ENCODE results near the gene CHD9. TPM values are rescaled to one million over a fixed set of nuclear protein-coding genes. Genes with fewer than 3 reads are reported as not detected.

The CHD9 gene
- total RNA-seq, 1 donor from 2014 or later, result 86.0 TPM

DNA sequence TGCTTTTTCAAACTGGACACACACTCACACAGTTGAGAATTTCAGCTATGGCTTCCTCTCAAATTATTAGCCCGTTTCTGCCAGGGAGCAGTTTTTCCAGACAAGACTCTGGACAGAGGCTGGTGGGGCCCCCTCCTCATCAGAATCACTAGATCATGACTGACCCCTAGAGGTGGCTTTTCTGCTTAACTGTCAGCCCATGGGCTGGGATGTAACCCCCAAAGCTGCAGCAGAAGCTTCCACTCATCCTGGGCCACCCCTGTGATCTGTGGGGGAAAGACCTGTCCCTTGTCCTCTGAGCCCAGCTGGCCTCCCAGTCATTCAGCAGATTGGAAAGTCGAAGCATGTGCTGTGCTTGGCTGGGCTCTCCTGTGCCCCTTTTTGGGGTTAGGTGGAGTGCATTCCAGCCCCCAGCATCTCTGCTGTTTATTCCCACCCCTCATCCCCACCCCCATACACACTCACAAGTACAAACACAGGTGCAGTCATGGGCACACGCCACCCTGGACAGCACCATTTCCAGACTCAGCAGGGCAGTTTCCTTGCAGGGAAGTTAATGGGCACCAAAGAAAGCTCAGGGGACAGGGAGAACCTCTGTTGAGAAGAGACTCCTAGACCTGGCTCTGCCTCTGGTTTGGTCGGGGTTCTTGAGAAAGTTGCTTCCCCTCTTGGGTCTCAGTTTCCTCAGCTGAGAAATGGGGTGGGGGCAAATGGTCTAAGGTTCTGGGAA, 301.9 kb downstream of the CHD9 start:
- H3K36me3 ChIP-seq, result no peaks in the 10 kb centered on the region
- Mint-ChIP-seq H3K4me3 (no peak overlapping the region), H3K36me3 (no peaks in the 10 kb centered on the region), H3K9me3 (no peaks in the 10 kb centered on the region), H3K27ac (no peak overlapping the region), H3K27me3 (ENCODE audit: insufficient read depth, low read depth) (peaks cover 8% of the 10 kb centered on the region), H3K4me1 (peaks cover 16% of the 10 kb centered on the region)
- no peaks in the 10 kb centered on the region for H3K27me3 ChIP-seq
- H3F3A ChIP-seq (ENCODE audit: low read depth), result no peaks in the 10 kb centered on the region
- H4K20me1 ChIP-seq (ENCODE audit: low read depth), result no peaks in the 10 kb centered on the region
- no peak overlapping the region for H3K27ac ChIP-seq
- H3K9ac ChIP-seq, result no peak overlapping the region
- no peaks in the 10 kb centered on the region for H3K79me2 ChIP-seq (ENCODE audit: low read depth)
- no peak for TF ChIP-seq EZH2 (IDR thresholded peaks at IDR 0.05)
- TF ChIP-seq, protein P1, sequence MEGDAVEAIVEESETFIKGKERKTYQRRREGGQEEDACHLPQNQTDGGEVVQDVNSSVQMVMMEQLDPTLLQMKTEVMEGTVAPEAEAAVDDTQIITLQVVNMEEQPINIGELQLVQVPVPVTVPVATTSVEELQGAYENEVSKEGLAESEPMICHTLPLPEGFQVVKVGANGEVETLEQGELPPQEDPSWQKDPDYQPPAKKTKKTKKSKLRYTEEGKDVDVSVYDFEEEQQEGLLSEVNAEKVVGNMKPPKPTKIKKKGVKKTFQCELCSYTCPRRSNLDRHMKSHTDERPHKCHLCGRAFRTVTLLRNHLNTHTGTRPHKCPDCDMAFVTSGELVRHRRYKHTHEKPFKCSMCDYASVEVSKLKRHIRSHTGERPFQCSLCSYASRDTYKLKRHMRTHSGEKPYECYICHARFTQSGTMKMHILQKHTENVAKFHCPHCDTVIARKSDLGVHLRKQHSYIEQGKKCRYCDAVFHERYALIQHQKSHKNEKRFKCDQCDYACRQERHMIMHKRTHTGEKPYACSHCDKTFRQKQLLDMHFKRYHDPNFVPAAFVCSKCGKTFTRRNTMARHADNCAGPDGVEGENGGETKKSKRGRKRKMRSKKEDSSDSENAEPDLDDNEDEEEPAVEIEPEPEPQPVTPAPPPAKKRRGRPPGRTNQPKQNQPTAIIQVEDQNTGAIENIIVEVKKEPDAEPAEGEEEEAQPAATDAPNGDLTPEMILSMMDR (IDR thresholded peaks at IDR 0.05), result peak; percentile 53
- TF ChIP-seq EZH2phosphoT487 (IDR thresholded peaks at IDR 0.05), result no peak
- no peak overlapping the region for H3K4me3 ChIP-seq
- peak overlapping the region; percentile 34 for H2AFZ ChIP-seq (replicated peaks)
- no peaks in the 10 kb centered on the region for H3K4me1 ChIP-seq
- H3K9me3 ChIP-seq (ENCODE audit: low read depth), result no peaks in the 10 kb centered on the region
- DNase-seq (ENCODE audit: low spot score), result peak; percentile 42
- no peak overlapping the region for H3K4me2 ChIP-seq

DNA sequence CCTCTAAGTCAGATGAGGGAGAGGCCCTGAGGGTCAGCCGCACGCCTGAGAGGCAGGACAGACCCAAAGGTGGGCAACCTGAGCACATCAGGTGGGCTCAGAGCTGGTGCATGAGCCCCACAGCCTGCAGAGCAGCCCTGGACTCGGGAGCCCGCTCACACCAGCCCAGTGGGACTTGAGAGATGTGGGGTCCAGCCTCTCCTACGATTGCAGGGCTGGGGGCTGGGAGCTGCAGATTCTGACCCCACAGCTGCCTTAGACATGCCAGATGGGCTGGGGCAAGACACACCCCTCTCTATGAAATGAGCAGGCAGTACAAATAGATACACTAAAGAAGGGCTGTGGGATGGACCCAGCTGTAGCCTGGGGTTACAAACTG, 302.4 kb downstream of the CHD9 start:
- H3K79me2 ChIP-seq (ENCODE audit: low read depth), result no peaks in the 10 kb centered on the region
- Mint-ChIP-seq H3K9me3 (no peaks in the 10 kb centered on the region), H3K4me1 (peaks cover 20% of the 10 kb centered on the region), H3K4me3 (no peak overlapping the region), H3K36me3 (no peaks in the 10 kb centered on the region), H3K27me3 (ENCODE audit: insufficient read depth, low read depth) (peaks cover 8% of the 10 kb centered on the region), H3K27ac (no peak overlapping the region)
- no peak overlapping the region for H3K9ac ChIP-seq
- H3F3A ChIP-seq (ENCODE audit: low read depth), result no peaks in the 10 kb centered on the region
- H3K9me3 ChIP-seq (ENCODE audit: low read depth), result no peaks in the 10 kb centered on the region
- H3K4me2 ChIP-seq, result no peak overlapping the region
- no peaks in the 10 kb centered on the region for H3K36me3 ChIP-seq
- TF ChIP-seq EZH2phosphoT487 (IDR thresholded peaks at IDR 0.05), result no peak
- no peak for TF ChIP-seq EZH2 (IDR thresholded peaks at IDR 0.05)
- TF ChIP-seq, protein P1 (IDR thresholded peaks at IDR 0.05), result no peak
- H3K4me1 ChIP-seq, result no peaks in the 10 kb centered on the region
- no peak overlapping the region for H3K4me3 ChIP-seq
- DNase-seq (ENCODE audit: low spot score), result no peak
- no peaks in the 10 kb centered on the region for H3K27me3 ChIP-seq
- no peak overlapping the region for H3K27ac ChIP-seq
- H4K20me1 ChIP-seq (ENCODE audit: low read depth), result no peaks in the 10 kb centered on the region
- H2AFZ ChIP-seq (replicated peaks), result no peak overlapping the region

DNA sequence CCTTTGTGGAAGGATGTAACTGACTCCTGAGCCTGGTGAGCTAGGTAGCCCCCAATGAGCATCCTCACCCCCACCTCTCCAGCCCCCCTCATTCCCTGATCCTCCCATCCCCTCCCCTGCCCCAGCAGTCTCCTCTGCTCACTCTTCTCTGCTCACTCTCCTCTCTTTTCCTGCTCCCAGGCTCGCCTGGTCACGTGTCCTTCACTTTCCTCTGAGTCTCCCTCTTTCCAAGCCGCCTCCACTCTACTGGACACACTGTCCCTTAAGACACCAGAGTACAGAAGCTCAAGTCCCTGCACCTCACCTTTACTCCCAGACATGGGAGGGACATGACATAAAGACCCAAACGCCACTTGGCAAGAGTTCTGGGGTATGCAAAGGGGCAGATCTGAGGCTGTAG, 303.2 kb downstream of the CHD9 start:
- no peaks in the 10 kb centered on the region for H3K27me3 ChIP-seq
- no peaks in the 10 kb centered on the region for H3K36me3 ChIP-seq
- H3K27ac Mint-ChIP-seq, result peak overlapping the region; percentile 46
- no peak overlapping the region for H3K9ac ChIP-seq
- DNase-seq (ENCODE audit: low spot score), result no peak
- peaks cover 28% of the 10 kb centered on the region for H3K4me1 Mint-ChIP-seq
- H3K9me3 Mint-ChIP-seq, result no peaks in the 10 kb centered on the region
- no peak overlapping the region for H2AFZ ChIP-seq (replicated peaks)
- peaks cover 6% of the 10 kb centered on the region for H3K27me3 Mint-ChIP-seq (ENCODE audit: insufficient read depth, low read depth)
- no peaks in the 10 kb centered on the region for H3F3A ChIP-seq (ENCODE audit: low read depth)
- no peaks in the 10 kb centered on the region for H3K9me3 ChIP-seq (ENCODE audit: low read depth)
- no peaks in the 10 kb centered on the region for H3K79me2 ChIP-seq (ENCODE audit: low read depth)
- no peak overlapping the region for H3K4me3 ChIP-seq
- H3K4me1 ChIP-seq, result no peaks in the 10 kb centered on the region
- TF ChIP-seq EZH2 (IDR thresholded peaks at IDR 0.05) (no peak), EZH2phosphoT487 (IDR thresholded peaks at IDR 0.05) (no peak)
- TF ChIP-seq, protein P1 (IDR thresholded peaks at IDR 0.05), result no peak
- H3K27ac ChIP-seq, result no peak overlapping the region
- no peak overlapping the region for H3K4me3 Mint-ChIP-seq
- no peaks in the 10 kb centered on the region for H4K20me1 ChIP-seq (ENCODE audit: low read depth)
- no peaks in the 10 kb centered on the region for H3K36me3 Mint-ChIP-seq
- no peak overlapping the region for H3K4me2 ChIP-seq
